GM21737 (cell line): ENCODE measurements around the gene DNAJB12.
"Not testable (repeated sequence)": the region's sequence is repeated elsewhere in the genome, so short reads cannot be mapped to it uniquely, and the experiment has no call there.

Source experiments
- ATAC-seq: cut with Tn5 transposase; IDR thresholded peaks from one replicate; pipeline ENCODE4 v1.9.1; 2021; ENCODE audit warnings: mild to moderate bottlenecking, moderate library complexity; ENCODE audit not compliant: unreplicated experiment

DNAJB12 gene

GRCh38 chr10:72296829-72297280, 57.9 kb downstream of the DNAJB12 start:
- ATAC-seq = not testable (repeated sequence)

- no peak for ATAC-seq
These were observed 59.3 kb downstream of the DNAJB12 start for GRCh38 chr10:72295330-72295910.

GRCh38 chr10:72292223-72292691, 62.5 kb downstream of the DNAJB12 start:
- no peak for ATAC-seq

GRCh38 chr10:72291019-72291532, 63.6 kb downstream of the DNAJB12 start:
- ATAC-seq = no peak

GRCh38 chr10:72285972-72286521, 68.7 kb downstream of the DNAJB12 start:
- ATAC-seq = no peak

- no peak for ATAC-seq
These were observed 71.6 kb downstream of the DNAJB12 start for GRCh38 chr10:72283131-72283530.
